GM23338 (cell line): Measurements from ENCODE around the gene POU6F1. TPM values are rescaled to one million over a fixed set of nuclear protein-coding genes. Genes with fewer than 3 reads are reported as not detected.

Source experiments
- ATAC-seq: fragments of 200-7000 bp; cut with Tn5 transposase; 3 replicates; pipeline ENCODE4 v1.9.1; 2020
- DNase-seq: peaks from one replicate; pipeline ENCODE4 v3.0.0-alpha.2; 2015; ENCODE audit warnings: low spot score
- H2AFZ ChIP-seq: fragments of 200-600 bp; sonication (generic); 2 replicates; pipeline ENCODE4 v1.8.0; 2016; ENCODE audit warnings: antibody characterized with exemption, mild to moderate bottlenecking, moderate library complexity
- H3F3A ChIP-seq: fragments of 200-600 bp; sonication (generic); replicated peaks from 2 replicates; pipeline ENCODE4 v1.8.0; 2017; ENCODE audit warnings: antibody characterized with exemption, mixed run types, low read depth
- H3K27ac ChIP-seq: fragments of 200-600 bp; sonication (generic); 2 replicates; pipeline ENCODE4 v1.6.1; 2016; ENCODE audit warnings: low read depth
- H3K27me3 ChIP-seq: fragments of 200-600 bp; sonication (generic); 2 replicates; pipeline ENCODE4 v1.8.0; 2016; ENCODE audit warnings: mild to moderate bottlenecking, mixed run types, moderate library complexity; ENCODE audit not compliant: insufficient read depth
- H3K36me3 ChIP-seq: fragments of 200-600 bp; sonication (generic); 2 replicates; pipeline ENCODE4 v1.8.0; 2016; ENCODE audit warnings: mild to moderate bottlenecking; ENCODE audit not compliant: insufficient read depth
- H3K4me1 ChIP-seq: fragments of 200-600 bp; sonication (generic); 2 replicates; pipeline ENCODE4 v1.8.0; 2016; ENCODE audit warnings: mild to moderate bottlenecking, moderate library complexity; ENCODE audit not compliant: insufficient read depth
- H3K4me2 ChIP-seq: fragments of 200-600 bp; sonication (generic); 2 replicates; pipeline ENCODE4 v1.7.1; 2017; ENCODE audit warnings: mixed run types
- H3K4me3 ChIP-seq: fragments of 200-600 bp; sonication (generic); 2 replicates; pipeline ENCODE4 v1.6.1; 2016; ENCODE audit warnings: mixed run types
- H3K79me2 ChIP-seq: fragments of 200-600 bp; sonication (generic); replicated peaks from 2 replicates; pipeline ENCODE4 v1.8.0; 2017; ENCODE audit warnings: mild to moderate bottlenecking; ENCODE audit not compliant: insufficient read depth
- H3K9me2 ChIP-seq: fragments of 200-600 bp; sonication (generic); 2 replicates; pipeline ENCODE4 v1.8.0; 2017; ENCODE audit not compliant: insufficient read depth
- H4K20me1 ChIP-seq: fragments of 200-600 bp; sonication (generic); replicated peaks from 2 replicates; pipeline ENCODE4 v1.8.0; 2017; ENCODE audit warnings: mild to moderate bottlenecking; ENCODE audit not compliant: insufficient read depth
- H3K27ac Mint-ChIP-seq: 2 replicates; pipeline ENCODE4 v1.8.0; 2020; ENCODE audit warnings: inconsistent platforms, mild to moderate bottlenecking, moderate library complexity, mixed read lengths
- H3K27me3 Mint-ChIP-seq: 3 replicates; pipeline ENCODE4 v1.8.0; 2022; ENCODE audit warnings: low read depth, mild to moderate bottlenecking, moderate library complexity, mixed read lengths, inconsistent platforms; ENCODE audit not compliant: insufficient read depth, poor library complexity
- H3K36me3 Mint-ChIP-seq: 3 replicates; pipeline ENCODE4 v1.8.0; 2021; ENCODE audit warnings: low read depth, mild to moderate bottlenecking, inconsistent platforms, moderate library complexity, mixed read lengths
- H3K4me1 Mint-ChIP-seq: 3 replicates; pipeline ENCODE4 v1.8.0; 2020; ENCODE audit warnings: mild to moderate bottlenecking, inconsistent platforms, mixed read lengths
- H3K4me3 Mint-ChIP-seq: 3 replicates; pipeline ENCODE4 v1.8.0; 2021; ENCODE audit warnings: moderate library complexity, mild to moderate bottlenecking, inconsistent platforms, mixed read lengths
- H3K9me3 Mint-ChIP-seq: 3 replicates; pipeline ENCODE4 v1.8.0; 2020; ENCODE audit warnings: moderate library complexity, mild to moderate bottlenecking, inconsistent platforms, mixed read lengths
- CREB1 ChIP-seq: fragments of 250-450 bp; sonication (Bioruptor Pico); IDR thresholded peaks from 2 replicates; pipeline ENCODE4 v1.5.0; 2020; ENCODE audit warnings: low read depth, mild to moderate bottlenecking, moderate library complexity
- CTCF ChIP-seq, 2 experiments: fragments of 200-600 bp in 1 of 2; sonication (generic) in 1 of 2; conservative IDR thresholded peaks; 2 replicates each; pipeline versions ENCODE4 v1.5.1 to v1.6.1; 2016 to 2017; ENCODE audit warnings: antibody characterized with exemption in 2 of 2, low read depth in 2 of 2, mild to moderate bottlenecking in 2 of 2, moderate library complexity in 1 of 2
- ETS1 ChIP-seq: IDR thresholded peaks from 2 replicates; pipeline ENCODE4 v1.6.1; 2016; ENCODE audit warnings: antibody characterized with exemption
- EZH2phosphoT487 ChIP-seq: fragments of 200-600 bp; sonication (generic); IDR thresholded peaks from one replicate; pipeline ENCODE4 v1.8.1; 2018; ENCODE audit warnings: antibody characterized with exemption; ENCODE audit not compliant: unreplicated experiment
- JUNB ChIP-seq: IDR thresholded peaks from one replicate; pipeline ENCODE4 v1.6.1; 2016; ENCODE audit warnings: antibody characterized with exemption; ENCODE audit not compliant: unreplicated experiment
- NANOG ChIP-seq: IDR thresholded peaks from 2 replicates; pipeline ENCODE4 v1.6.1; 2016; ENCODE audit warnings: antibody characterized with exemption, borderline replicate concordance
- REST ChIP-seq: IDR thresholded peaks from one replicate; pipeline ENCODE4 v1.6.1; 2018; ENCODE audit warnings: antibody characterized with exemption; ENCODE audit not compliant: unreplicated experiment
- ZNF331 ChIP-seq: fragments of 250-450 bp; sonication (Bioruptor Pico); IDR thresholded peaks from 2 replicates; pipeline ENCODE4 v1.5.0; 2020; ENCODE audit warnings: low read depth, mild to moderate bottlenecking, moderate library complexity
- ZNF462 ChIP-seq: fragments of 250-450 bp; sonication (Bioruptor Pico); IDR thresholded peaks from 2 replicates; pipeline ENCODE4 v1.5.0; 2020; ENCODE audit warnings: mild to moderate bottlenecking, moderate library complexity
- polyA plus RNA-seq: library from polyadenylated mRNA; unstranded; fragments of >200 nt; fragmentation: Nextera tagmentation; extraction: Ambion mirVana; gene quantifications from 2 replicates; pipeline ENCODE4 v1.2.1, GENCODE V29; 2016
- total RNA-seq: library from RNA; depleted of rRNA; stranded (reverse); fragments of >200 nt; shearing (Covaris generic); gene quantifications from 2 replicates; pipeline ENCODE4 v1.2.3, GENCODE V29; 2014

The POU6F1 gene
- total and polyA plus RNA-seq, 2 experiments from 2014 or later: 3.0 to 4.0 TPM

GRCh38 chr12:51200156-51200555 is 17.7 kb downstream of the POU6F1 start:
- no peaks in the 10 kb centered on the region for H4K20me1 ChIP-seq
- no peak overlapping the region for H2AFZ ChIP-seq
- H3F3A ChIP-seq: no peaks in the 10 kb centered on the region
- Mint-ChIP-seq H3K9me3 (no peaks in the 10 kb centered on the region), H3K27ac (no peak overlapping the region), H3K4me3 (no peak overlapping the region), H3K4me1 (no peaks in the 10 kb centered on the region; the same call in 2 of the 3 replicates), H3K36me3 (no peaks in the 10 kb centered on the region), H3K27me3 (peaks cover 9% of the 10 kb centered on the region)
- no peaks in the 10 kb centered on the region for H3K9me2 ChIP-seq
- no peak overlapping the region for H3K27ac ChIP-seq
- H3K4me1 ChIP-seq: no peaks in the 10 kb centered on the region
- TF ChIP-seq CTCF (conservative IDR thresholded peaks at IDR 0.05; ENCODE audit: low read depth in 2 of 2) (no peak), NANOG (no peak), ZNF462 (CRISPR knock-in tag) (no peak), ZNF331 (CRISPR knock-in tag) (no peak), EZH2phosphoT487 (no peak), JUNB (no peak), CREB1 (CRISPR knock-in tag) (no peak), ETS1 (no peak), REST (no peak)
- H3K4me3 ChIP-seq: no peak overlapping the region
- DNase-seq: no peak
- H3K4me2 ChIP-seq: no peak overlapping the region
- H3K36me3 ChIP-seq: no peaks in the 10 kb centered on the region
- H3K27me3 ChIP-seq: no peaks in the 10 kb centered on the region
- ATAC-seq: no peak
- H3K79me2 ChIP-seq: no peaks in the 10 kb centered on the region
